ENCODE data around the gene N4BP2L2. TPM values are rescaled to one million over a fixed set of nuclear protein-coding genes. Genes with fewer than 3 reads are reported as not detected.

Gene N4BP2L2
- total and polyA plus RNA-seq, 2 of the 8 experiments (the other 6 are each of a cell fraction or from before 2014, with no cell fraction given), result 14.6 to 67.6 TPM

DNA sequence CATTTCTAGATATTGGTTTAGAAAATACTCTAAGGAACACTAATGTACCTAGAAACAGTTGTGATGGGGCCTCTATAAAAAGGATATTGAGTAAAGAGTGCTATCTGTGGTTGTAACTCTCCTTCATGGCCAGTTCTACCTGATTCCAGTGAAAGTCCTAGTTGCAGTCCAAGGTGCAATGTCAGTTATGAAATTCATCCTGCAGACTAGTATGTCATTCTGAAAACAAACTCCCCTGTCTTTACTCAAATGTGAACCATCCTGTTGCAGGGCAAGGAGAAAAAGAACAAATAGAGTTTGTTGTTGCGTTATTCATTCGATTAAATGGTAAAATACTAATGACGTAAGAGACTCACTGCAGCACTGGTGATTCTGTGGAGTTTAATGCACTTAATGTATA, 92.4 kb downstream of the N4BP2L2 start:
- FAIRE-seq, result no peak
- WGBS, 2 experiments (ENCODE audit: extremely low coverage in 1 of 2, insufficient coverage in 1 of 2, insufficient read length in 1 of 2, insufficient replicate concordance in 2 of 2, low coverage in 1 of 2, low lambda C conversion rate in 2 of 2, missing lambda C conversion rate in 1 of 2), result 90% methylated on average over 3 of the region's 3 CpGs; no CpG with 5 or more reads in 1 of the 2 experiments
- TF ChIP-seq USF2 (IDR thresholded peaks at IDR 0.05; ENCODE audit: low read length), result no peak
- no peak for TF ChIP-seq CTBP2 (IDR thresholded peaks at IDR 0.05; ENCODE audit: borderline replicate concordance, insufficient read depth, insufficient read length, low read length)
- TF ChIP-seq BACH1 (IDR thresholded peaks at IDR 0.05; ENCODE audit: low read length), result no peak
- no peak for TF ChIP-seq TAF7 (optimal IDR thresholded peaks at IDR 0.05; ENCODE audit: borderline replicate concordance, low read depth, low read length)
- TF ChIP-seq FOSL1 (IDR thresholded peaks at IDR 0.05; ENCODE audit: insufficient read depth, low read depth, low read length), result no peak
- no peak for TF ChIP-seq SP4 (IDR thresholded peaks at IDR 0.05; ENCODE audit: low read length)
- no peak for TF ChIP-seq SIX5 (IDR thresholded peaks at IDR 0.05; ENCODE audit: low read depth, low read length)
- no peak for TF ChIP-seq EZH2 (IDR thresholded peaks at IDR 0.05; ENCODE audit: low read depth, low read length, severe bottlenecking)
- no peak for TF ChIP-seq KDM1A (IDR thresholded peaks at IDR 0.05; ENCODE audit: borderline replicate concordance, low read length)
- TF ChIP-seq SAP30 (IDR thresholded peaks at IDR 0.05; ENCODE audit: insufficient read depth, insufficient replicate concordance, low read length), result no peak
- no peak for TF ChIP-seq NRF1 (IDR thresholded peaks at IDR 0.05; ENCODE audit: low read depth, low read length)
- TF ChIP-seq RFX5 (IDR thresholded peaks at IDR 0.05; ENCODE audit: borderline replicate concordance, low read depth, low read length), result no peak

More for the DNA sequence above, 92.4 kb downstream of the N4BP2L2 start:
- no peaks in the 10 kb centered on the region for H3K23me2 ChIP-seq (ENCODE audit: low read depth, low read length)
- CTCF ChIA-PET (ENCODE audit: partially characterized antibody), result no interaction called here
- no peak overlapping the region for H4K8ac ChIP-seq (ENCODE audit: extremely low read depth, insufficient read depth, low read length)
- H2AFZ ChIP-seq (ENCODE audit: low read length), result no peak overlapping the region
- no peaks in the 10 kb centered on the region for H3K36me3 ChIP-seq (ENCODE audit: control insufficient read depth in 2 of 4, insufficient read depth in 4 of 4, low read length in 3 of 4)
- no peak overlapping the region for H3K4me3 ChIP-seq (ENCODE audit: extremely low read depth in 1 of 4, insufficient read depth in 2 of 4, low read depth in 3 of 4, low read length in 4 of 4)
- no peak overlapping the region for H3K4ac ChIP-seq (replicated peaks; ENCODE audit: insufficient read length, low read depth, low read length)
- H3K27ac ChIP-seq (ENCODE audit: low read depth, low read length), result no peak overlapping the region
- no peak overlapping the region for H2BK20ac ChIP-seq (ENCODE audit: low read length)
- H3K23ac ChIP-seq (ENCODE audit: insufficient read length), result no peak overlapping the region
- H3K4me2 ChIP-seq (ENCODE audit: insufficient read depth in 1 of 2, low read depth in 2 of 2, low read length in 2 of 2), result no peak overlapping the region
- no peaks in the 10 kb centered on the region for H3K27me3 ChIP-seq (replicated peaks in 1 of 4; ENCODE audit: control insufficient read depth in 3 of 4, extremely low read depth in 1 of 4, insufficient read depth in 3 of 4, low read length in 3 of 4)
- H2AK5ac ChIP-seq (ENCODE audit: low read depth, low read length), result no peak overlapping the region
- H4K91ac ChIP-seq (replicated peaks; ENCODE audit: insufficient read length, low read length), result no peak overlapping the region
- no peaks in the 10 kb centered on the region for H3K4me1 ChIP-seq (replicated peaks in 1 of 4; ENCODE audit: control insufficient read depth in 3 of 4, insufficient read depth in 4 of 4, low read length in 3 of 4)
- no peaks in the 10 kb centered on the region for H3K9me3 ChIP-seq (ENCODE audit: insufficient read depth in 2 of 2, low read depth in 1 of 2, low read length in 1 of 2)
- no peak overlapping the region for H3K9ac ChIP-seq (replicated peaks in 1 of 4; ENCODE audit: extremely low read depth in 1 of 4, low read depth in 3 of 4, low read length in 3 of 4)
- H3K18ac ChIP-seq (ENCODE audit: extremely low read depth, low read length), result no peak overlapping the region
- POLR2A ChIA-PET (ENCODE audit: partially characterized antibody), result no interaction called here
- no peak overlapping the region for H3K56ac ChIP-seq (replicated peaks; ENCODE audit: insufficient read length, low read depth, low read length)
- no peak overlapping the region for H3K14ac ChIP-seq (ENCODE audit: insufficient read length)
- H4K20me1 ChIP-seq (replicated peaks in 1 of 2; ENCODE audit: control insufficient read depth in 1 of 2, insufficient read depth in 2 of 2, low read length in 2 of 2), result no peaks in the 10 kb centered on the region
- H4K5ac ChIP-seq (ENCODE audit: insufficient read length, low read depth, low read length), result no peak overlapping the region
- H3K79me2 ChIP-seq (ENCODE audit: control insufficient read depth in 1 of 2, insufficient read depth in 2 of 2, low read length in 2 of 2), result no peaks in the 10 kb centered on the region
- H2BK5ac ChIP-seq (ENCODE audit: low read depth, low read length), result no peak overlapping the region
- H2BK12ac ChIP-seq (ENCODE audit: low read depth, low read length), result no peak overlapping the region
- H2BK120ac ChIP-seq (replicated peaks; ENCODE audit: low read depth, low read length), result no peak overlapping the region
- no peaks in the 10 kb centered on the region for H3K79me1 ChIP-seq (ENCODE audit: low read depth, low read length)
- no peak for DNase-seq (ENCODE audit: low read depth in 1 of 2, low spot score in 2 of 2)
- no peak overlapping the region for H2BK15ac ChIP-seq (ENCODE audit: low read length)
